AG04449 (cell line): ENCODE results near the gene TMEM92.
A peak's percentile ranks its signal among the peaks of the same experiment; 100 is the strongest.

ENCODE experiments used
- CTCF ChIA-PET: fragments of 350-600 bp; formaldehyde crosslinking; extraction: SDS; loops from one replicate; lab custom pipeline; 2021; ENCODE audit warnings: antibody characterized with exemption; lab: Yijun Ruan, JAX
- POLR2A ChIA-PET: fragments of 400-600, 350-600 bp; formaldehyde crosslinking; extraction: SDS; loops from one replicate; lab custom pipeline; 2020; ENCODE audit warnings: antibody characterized with exemption, inconsistent platforms; lab: Yijun Ruan, JAX
- DNase-seq: peaks from one replicate; pipeline ENCODE4 v3.0.0-alpha.2; 2010; ENCODE audit warnings: low read depth, low spot score
- H3K4me3 ChIP-seq: 2 replicates; pipeline ENCODE4 v1.5.1; 2011; ENCODE audit warnings: low read depth, mild to moderate bottlenecking, control low read depth, low read length
- TF ChIP-seq, protein P1 (sequence below): IDR thresholded peaks from one replicate; pipeline ENCODE4 v1.5.1; 2011; ENCODE audit warnings: mild to moderate bottlenecking, moderate library complexity, low read length, control low read depth, inconsistent platforms; ENCODE audit not compliant: insufficient read depth; ENCODE audit errors: missing control alignments

Gene TMEM92

DNA sequence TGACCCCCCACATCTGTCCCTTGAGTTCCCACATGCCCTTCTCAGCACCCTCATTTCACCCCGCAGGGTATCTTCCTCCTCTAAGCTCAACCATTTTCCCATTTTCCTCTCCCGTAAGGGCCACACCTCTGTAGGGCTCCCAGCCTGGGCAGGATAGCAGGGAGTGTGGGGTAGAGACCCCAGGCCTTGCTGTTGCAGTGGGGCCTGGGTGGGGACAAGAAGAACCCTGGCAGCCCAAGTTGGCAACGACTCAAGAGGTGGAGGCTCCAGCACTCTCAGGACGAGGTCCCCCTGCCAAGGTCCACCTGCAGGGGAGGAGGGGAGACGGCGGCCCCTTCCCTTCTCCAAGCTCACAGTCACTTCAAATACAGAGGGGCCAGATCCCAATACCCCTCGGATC lies 2.0 kb upstream of the TMEM92 start:
- ChIA-PET POLR2A (interaction anchor here (0.8 to 30.0 kb wide), 3 partner anchors 17 to 81 kb away, joined by 3 to 2316 read pairs (median 4); partner anchors contain the start of gene COL1A1), CTCF (interaction anchor here (0.7 to 19.7 kb wide), 14 partner anchors 9 to 213 kb away, joined by 3 to 489 read pairs (median 12); partner anchors contain the start of genes COL1A1, PDK2 and SGCA)
- DNase-seq, result no peak
- TF ChIP-seq, protein P1, sequence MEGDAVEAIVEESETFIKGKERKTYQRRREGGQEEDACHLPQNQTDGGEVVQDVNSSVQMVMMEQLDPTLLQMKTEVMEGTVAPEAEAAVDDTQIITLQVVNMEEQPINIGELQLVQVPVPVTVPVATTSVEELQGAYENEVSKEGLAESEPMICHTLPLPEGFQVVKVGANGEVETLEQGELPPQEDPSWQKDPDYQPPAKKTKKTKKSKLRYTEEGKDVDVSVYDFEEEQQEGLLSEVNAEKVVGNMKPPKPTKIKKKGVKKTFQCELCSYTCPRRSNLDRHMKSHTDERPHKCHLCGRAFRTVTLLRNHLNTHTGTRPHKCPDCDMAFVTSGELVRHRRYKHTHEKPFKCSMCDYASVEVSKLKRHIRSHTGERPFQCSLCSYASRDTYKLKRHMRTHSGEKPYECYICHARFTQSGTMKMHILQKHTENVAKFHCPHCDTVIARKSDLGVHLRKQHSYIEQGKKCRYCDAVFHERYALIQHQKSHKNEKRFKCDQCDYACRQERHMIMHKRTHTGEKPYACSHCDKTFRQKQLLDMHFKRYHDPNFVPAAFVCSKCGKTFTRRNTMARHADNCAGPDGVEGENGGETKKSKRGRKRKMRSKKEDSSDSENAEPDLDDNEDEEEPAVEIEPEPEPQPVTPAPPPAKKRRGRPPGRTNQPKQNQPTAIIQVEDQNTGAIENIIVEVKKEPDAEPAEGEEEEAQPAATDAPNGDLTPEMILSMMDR, result no peak
- peak overlapping the region; percentile 67 for H3K4me3 ChIP-seq

DNA sequence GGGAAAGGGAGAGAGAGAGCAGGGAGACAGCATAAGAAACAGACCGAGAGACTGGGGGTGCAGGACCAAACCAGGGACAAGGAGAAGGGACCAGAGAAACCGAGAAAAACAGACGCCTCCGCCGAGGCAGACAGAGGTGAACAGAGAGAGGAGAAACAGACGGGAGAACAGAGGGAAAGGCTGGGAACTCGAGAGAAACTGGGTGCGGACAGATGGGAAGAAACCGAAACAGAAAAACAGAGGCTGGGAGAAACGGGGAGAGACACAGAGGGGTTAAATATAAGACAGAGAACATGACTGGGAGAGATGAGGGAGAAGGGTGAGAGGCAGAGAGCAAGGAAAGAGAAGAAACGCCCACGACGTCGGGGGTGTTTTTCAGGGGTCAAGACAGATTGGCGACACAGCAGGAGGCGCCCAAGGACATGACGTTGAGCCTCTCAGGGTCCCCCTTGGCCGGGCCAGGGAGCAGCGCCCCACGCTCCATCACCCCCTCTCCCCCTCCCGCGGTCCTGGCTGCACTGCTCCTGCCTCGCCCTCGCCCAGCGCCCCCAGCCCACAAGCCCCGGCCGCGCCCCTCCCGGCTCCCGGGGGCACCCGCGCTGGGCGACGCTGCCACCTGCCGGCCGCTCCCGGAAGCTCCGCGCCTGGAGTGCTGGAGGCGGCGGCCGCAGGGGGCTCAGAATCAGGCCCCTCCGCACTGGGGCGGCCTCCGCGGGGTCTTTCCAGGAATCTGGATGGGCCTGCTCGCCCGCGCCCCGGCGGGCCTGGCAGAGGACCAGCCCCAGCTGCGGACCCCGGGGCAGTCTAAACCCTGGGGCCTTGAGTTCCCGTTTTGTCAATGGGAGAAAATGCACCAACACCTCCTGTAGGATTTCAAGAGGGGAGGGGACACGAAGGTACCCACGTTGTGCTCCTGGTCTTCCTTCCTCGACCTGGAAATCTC lies 1.3 kb upstream of the TMEM92 start:
- TF ChIP-seq, protein P1, result peak; percentile 61
- ChIA-PET POLR2A (interaction anchor here (1.0 to 30.0 kb wide), 2 partner anchors 16 to 82 kb away, joined by 4 to 2316 read pairs; partner anchors contain the start of gene COL1A1), CTCF (interaction anchor here (0.7 to 19.7 kb wide), 17 partner anchors 7 to 212 kb away, joined by 3 to 489 read pairs (median 6); partner anchors contain the start of genes COL1A1, PDK2 and SGCA)
- peak overlapping the region; percentile 67 for H3K4me3 ChIP-seq
- no peak for DNase-seq

DNA sequence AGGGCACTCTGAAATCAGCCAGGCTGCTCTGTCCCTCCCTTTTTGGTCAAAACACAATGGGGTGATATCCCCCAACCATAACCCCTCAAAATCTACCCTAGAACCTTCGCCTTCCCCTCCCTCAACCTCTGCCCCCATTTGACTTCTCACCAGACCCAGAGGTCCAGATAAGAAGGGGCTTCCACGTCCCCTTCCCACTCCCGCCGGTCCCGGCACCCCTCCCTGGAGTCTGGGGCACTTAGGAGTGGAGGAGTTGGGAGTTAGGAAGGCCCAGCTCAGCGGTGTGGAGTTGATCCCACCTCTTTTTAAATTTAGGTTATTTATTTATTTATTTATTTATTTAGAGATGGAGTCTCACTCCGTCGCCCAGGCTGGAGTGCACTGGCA lies 619 bp upstream of the TMEM92 start:
- ChIA-PET CTCF (interaction anchor here (0.8 to 19.7 kb wide), 17 partner anchors 8 to 179 kb away, joined by 3 to 489 read pairs (median 6); partner anchors contain the start of genes COL1A1, PDK2 and SGCA), POLR2A (interaction anchor here (0.6 to 30.0 kb wide), 3 partner anchors 15 to 82 kb away, joined by 3 to 2316 read pairs (median 4); partner anchors contain the start of gene COL1A1)

DNA sequence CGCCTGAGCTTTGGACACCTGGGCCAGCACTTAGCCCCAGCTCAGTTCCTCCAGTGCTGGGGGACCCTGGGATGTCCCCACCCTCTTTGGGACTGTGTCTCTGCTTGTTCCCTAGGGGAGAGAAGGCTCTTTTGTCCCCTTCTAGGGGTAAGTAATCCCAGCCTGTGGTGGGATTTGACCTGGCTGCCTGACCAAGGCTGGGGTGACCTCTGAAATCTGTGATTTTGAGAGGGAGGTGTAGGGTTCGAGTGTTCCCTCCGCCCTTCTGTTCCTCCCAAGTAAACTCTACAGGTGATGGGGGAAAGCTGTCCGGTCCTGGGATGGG lies 593 bp downstream of the TMEM92 start:
- CTCF ChIA-PET, result interaction anchor here (0.7 to 19.7 kb wide), 12 partner anchors 7 to 113 kb away, joined by 3 to 489 read pairs (median 20); partner anchors contain the start of genes COL1A1 and SGCA
- TF ChIP-seq, protein P1, result no peak
- no peak overlapping the region for H3K4me3 ChIP-seq
- DNase-seq, result no peak
- POLR2A ChIA-PET, result interaction anchor here (30.0 kb wide), 1 partner anchor 84 kb away, joined by 2316 read pairs; the partner anchor contains the start of gene COL1A1

More for the DNA sequence above, 619 bp upstream of the TMEM92 start:
- TF ChIP-seq, protein P1, result no peak
- DNase-seq, result no peak
- peak overlapping the region; percentile 67 for H3K4me3 ChIP-seq

DNA sequence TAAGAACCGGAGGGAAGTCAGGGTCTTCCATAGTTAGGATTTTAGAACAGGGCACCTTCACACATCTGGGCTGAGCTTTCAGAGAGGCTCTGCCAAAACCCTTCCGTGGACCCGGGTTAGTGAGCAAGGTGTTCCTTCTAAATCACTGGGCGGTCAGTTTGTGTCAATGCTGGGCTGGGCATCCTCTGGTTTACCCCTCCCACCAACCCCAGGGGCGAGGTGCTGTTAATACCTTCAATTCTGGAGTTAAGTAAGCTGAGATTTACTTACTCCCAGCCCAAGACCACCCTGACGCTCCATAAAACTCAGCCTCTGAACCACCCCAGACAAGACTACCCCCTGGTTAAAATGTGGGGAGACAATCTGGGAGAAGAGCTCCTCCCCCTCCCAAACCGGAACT lies 1.0 kb downstream of the TMEM92 start:
- H3K4me3 ChIP-seq, result no peak overlapping the region
- DNase-seq, result no peak
- POLR2A ChIA-PET, result interaction anchor here (30.0 kb wide), 1 partner anchor 84 kb away, joined by 2316 read pairs; the partner anchor contains the start of gene COL1A1
- TF ChIP-seq, protein P1, result no peak
- CTCF ChIA-PET, result interaction anchor here (1.0 to 19.7 kb wide), 9 partner anchors 8 to 114 kb away, joined by 4 to 489 read pairs (median 46); partner anchors contain the start of genes COL1A1 and SGCA
